Effector CD8-positive, alpha-beta T cell (primary cell): ENCODE data around the gene MRPL27.

Source experiments
- DNase-seq: peaks from one replicate; lab custom pipeline; 2025; lab: John Stamatoyannopoulos, UW

The MRPL27 gene

DNA sequence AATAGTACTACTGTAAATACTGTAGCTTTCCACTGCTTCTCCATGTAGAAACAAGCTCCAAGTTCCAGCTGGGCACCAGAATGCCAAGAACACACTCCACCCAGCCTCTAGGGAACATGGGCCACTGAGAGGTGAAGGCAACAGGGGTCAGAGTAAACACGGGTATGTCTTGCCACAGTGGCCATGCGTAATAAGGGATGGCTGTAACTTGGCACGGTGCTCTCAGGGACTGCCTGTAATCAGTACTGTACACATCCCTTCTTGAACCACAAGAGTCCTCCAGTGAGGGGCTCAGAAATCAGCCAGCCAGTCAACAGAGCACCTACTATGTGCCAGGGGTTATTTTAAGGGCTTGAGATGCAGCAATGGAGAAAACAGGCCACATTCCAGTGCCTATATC, 13.5 kb upstream of the MRPL27 start:
- no peak for DNase-seq

DNA sequence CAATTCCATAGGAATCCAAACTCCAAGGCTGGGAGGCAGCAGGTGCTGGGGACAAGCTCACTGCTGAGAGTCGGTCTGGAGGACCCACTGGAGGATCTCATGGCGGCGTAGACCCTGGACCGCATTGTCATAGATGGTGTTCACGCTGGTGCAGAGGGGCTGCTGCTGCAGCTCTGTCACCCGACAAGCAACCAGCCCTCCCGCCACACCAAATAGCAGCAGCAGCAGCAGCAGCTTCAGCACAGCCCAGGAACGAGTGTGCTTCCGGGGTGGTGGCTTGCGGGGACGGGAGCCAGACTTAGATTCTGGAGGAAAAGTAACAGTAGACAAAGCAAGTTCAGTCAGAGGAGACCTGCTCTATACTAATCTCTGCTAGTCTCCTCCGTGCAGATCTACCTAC, 9.9 kb upstream of the MRPL27 start:
- DNase-seq: no peak

DNA sequence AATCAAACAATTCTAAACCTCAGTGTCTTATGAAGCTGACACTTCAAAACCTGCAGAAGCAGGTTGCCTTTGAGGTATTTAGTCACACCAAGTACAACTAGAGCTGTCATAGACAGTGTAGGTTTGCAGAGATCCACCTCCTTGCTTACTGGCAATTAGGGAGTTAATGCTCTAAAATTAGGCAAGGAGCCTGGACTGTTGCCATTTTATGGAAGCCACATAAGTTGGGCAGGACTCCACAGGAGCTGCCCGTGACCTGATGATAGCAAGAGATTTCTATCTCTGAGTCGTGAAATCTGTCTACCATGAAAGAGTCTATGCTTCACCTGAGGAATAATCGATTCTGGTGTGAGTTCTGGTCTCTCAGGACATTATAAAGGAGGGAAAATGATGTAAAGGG, 8.9 kb upstream of the MRPL27 start:
- no peak for DNase-seq

DNA sequence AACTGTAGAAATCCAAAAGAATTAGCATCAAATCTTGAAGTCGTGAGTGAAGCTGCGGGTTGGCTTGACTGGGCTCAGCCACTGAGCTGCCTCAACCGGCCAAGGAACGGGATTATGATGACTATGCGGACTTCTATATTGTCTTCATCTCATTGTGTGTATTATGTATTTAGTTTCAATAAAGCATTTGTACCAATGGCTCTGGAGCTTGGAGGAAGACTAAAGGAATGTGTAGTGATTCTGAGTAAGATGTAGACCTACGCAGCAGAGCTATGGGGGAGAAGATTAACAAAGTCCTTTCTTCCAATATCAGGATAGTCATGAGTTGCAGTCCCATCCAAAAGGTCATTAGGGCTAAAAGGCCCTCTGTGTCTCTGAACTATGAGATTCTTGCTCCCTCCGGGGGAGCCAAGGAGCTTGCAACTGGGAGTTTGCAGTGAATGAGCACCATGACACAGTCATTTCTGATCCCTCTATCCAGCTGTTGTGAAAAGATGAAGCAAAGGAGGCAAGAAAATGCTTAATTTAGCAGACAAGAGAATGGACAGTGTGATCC, 8.4 kb upstream of the MRPL27 start:
- DNase-seq: no peak

DNA sequence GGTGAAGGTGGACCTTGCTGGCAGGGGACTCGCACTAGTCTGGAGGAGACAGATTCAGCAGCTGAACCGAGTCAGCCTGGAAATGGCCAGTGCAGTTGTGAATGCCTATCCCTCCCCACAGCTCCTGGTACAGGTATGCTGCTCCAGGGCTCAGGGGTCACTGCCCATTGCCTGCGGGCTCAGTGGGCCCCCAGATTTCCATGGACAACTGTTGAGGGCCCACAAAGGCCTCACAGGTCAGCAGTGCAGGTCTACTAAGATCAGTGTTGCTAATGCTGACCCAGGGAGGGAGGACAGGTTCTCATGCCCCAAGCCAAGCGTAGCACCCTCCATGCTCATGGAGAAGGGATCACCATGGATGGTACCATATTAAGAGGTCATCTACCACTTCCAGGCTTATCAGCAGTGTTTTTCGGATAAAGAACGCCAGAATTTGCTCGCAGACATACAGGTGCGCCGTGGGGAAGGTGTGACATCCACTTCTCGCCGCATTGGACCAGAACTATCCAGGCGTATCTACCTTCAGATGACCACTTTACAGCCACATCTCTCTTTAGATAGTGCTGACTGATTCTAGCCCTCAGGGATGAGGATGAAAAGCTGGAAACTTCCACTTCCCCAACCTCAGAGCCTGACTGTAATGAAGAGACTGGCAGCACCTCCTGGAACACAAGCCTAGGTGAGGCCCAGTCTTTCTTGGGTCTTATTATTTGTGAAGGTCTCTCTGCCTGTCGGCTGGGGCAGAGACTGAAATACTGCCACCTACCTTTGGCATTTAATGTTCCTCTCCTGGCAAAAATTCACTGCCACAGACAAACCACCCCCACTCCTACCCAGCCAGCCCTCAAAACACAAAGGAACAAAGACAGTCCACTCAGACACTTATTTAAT, 7.6 kb upstream of the MRPL27 start:
- DNase-seq: no peak

DNA sequence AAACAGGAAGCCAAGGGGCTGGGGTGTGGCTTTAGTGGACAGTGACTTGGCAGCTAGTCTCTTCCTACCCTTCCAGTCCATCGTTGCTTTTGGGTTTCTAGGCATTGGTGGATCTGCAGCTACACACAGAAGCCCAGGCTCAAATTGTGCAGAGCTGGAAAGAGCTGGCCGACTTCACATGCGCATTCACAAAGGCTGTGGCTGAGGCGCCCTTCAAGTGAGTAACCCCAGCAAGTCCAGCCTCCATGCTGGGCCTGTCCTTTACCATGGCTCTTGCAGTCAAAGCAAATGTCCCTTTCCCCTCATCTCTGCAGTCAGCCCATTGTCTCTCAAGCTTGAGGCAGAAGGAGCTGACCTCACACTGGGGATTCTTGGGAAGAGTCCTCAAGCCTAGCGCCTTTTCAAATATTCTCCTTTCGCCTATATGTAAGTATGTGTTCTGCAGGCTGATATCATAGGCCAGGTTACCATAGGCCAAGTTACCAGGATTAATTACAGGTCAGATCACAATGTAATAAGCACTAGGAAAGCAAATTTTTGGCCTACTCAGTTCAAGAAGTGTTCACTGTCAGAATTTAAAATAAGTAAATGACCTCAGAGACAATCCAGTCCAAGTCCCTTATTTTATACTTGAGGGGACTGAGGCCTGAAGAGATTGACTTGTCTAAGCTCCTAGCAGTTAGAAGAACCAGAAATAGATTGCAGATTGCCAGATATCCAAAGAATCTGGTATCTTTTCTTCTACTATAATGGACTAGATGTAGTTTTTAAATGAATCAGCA, 6.6 kb upstream of the MRPL27 start:
- no peak for DNase-seq

DNA sequence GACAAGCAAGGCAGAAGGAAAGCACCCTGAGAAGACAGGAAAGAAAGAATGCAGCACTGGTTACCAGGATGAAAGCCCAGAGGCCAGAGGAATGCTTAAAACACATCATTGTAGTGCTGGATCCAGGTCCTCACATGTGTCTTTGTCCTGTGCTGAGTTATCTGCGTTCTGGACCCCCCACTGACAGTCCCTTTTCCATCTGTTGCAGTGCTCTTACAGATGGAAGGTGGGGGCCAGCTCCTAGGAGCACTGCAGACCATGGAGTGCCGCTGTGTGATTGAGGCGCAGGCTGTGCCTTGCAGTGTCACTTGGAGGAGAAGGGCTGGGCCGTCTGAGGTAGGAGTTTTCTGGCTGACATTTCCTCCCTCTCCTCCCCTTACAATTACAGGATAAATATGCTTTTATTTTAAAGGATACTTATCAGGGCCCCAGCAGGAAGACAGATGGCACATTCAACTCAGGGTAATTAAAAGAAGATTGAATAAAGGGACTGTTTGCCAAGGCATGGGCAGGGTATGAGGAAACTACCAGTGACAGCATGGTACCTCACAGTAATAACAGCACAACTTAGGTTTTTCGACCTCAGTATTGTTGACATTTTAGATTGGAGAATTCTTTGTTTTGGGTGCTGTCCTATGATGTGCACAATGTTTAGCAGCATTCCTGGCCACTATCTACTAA, 3.0 kb upstream of the MRPL27 start:
- no peak for DNase-seq

DNA sequence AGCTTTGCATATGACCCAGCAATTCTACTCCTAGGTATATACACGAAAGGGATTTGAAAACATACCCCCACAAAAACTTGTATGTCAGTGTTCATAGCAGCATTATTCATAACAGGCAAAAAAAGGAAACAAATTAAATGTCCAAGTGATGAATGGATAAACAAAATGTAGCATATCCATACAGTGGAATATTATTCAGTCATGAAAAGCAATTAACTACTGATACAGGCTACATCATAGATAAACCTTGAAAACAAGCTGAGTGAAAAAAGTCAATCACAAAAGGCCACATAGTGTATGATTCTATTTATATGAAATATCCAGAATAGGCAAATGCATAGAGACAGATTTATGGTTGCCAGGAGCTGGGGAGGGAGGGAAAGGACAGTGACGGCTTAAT, 721 bp upstream of the MRPL27 start:
- DNase-seq: no peak

DNA sequence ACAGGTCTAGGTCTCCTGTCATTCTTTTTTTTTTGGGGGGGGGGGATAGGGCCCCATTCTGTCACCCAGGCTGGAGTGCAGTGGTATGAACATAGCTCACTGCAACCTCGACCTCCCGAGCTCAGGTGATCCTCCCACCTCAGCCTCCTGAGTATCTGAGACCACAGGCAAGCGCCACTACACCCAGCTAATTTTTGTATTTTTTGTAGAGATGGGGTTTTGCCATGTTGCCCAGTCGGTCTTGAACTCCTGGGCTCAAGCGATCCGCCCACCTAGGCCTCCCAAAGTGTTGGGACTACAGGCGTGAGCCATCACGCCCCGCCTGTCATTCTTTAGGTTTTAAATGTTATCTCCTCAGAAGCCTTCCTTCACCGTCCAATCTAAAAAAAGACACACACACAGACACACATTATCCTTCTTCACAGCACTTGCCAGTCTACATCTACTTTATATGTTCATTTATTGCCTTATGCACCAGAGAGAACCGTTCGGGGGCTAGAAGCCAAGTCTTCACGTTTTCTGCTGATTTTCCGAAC, 694 bp downstream of the MRPL27 start:
- DNase-seq: no peak

DNA sequence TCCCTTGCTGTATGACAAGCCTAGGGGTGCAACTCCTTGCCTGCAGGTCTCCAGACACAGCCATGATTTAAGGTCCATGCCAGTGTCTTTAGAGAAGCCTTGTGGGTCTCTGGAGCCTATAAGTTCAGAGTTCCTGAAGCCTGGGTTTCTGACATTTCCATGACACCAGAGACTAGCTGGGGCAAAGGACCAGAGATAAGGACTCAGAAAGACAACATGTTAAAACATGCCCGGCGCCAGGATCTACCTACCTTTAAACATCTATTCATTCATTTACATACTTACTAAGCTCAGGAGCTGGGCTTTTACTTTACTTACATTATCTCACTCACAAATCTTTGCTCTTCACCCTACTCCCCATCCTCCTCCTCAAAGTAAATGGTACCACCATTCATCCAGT, 1.5 kb downstream of the MRPL27 start:
- DNase-seq: no peak

DNA sequence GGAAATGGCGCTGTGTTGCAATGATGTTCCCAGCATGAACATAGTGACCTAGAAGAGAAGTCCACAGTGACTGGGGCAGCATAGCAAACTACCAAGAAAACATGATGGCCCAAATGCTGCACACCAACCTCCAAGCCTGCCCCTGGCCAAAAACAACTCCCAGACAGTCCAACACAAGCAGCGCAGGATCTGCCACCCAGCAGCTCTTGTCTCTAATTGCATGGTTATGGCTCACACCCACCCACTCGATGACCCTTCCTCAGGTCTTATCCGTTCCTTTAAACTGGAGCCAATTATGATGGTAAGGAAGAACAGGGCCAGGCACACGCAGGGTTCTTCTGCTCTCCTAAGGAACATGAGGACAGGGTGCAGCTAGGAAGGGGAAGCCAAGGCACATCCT, 2.9 kb downstream of the MRPL27 start:
- no peak for DNase-seq

DNA sequence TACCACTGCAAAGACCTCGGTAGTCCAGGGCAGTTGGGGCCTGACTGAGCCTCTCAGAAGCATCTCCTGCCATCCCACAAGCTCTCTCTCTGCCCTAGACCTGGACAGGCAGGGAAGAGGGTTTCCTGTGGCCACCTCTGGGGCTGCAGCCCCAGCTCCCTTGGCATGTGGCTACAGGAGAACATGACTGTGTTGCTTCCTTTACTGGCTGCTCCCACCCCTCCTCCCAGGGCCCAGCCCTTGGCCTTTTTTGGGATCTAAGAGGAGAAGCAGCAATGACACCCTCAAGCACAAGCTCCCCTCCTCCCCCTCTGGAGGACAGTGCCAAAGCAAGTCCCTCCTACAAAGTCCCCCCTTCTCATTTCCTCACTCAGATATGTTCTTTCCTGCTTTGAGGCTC, 5.6 kb downstream of the MRPL27 start:
- DNase-seq: no peak

DNA sequence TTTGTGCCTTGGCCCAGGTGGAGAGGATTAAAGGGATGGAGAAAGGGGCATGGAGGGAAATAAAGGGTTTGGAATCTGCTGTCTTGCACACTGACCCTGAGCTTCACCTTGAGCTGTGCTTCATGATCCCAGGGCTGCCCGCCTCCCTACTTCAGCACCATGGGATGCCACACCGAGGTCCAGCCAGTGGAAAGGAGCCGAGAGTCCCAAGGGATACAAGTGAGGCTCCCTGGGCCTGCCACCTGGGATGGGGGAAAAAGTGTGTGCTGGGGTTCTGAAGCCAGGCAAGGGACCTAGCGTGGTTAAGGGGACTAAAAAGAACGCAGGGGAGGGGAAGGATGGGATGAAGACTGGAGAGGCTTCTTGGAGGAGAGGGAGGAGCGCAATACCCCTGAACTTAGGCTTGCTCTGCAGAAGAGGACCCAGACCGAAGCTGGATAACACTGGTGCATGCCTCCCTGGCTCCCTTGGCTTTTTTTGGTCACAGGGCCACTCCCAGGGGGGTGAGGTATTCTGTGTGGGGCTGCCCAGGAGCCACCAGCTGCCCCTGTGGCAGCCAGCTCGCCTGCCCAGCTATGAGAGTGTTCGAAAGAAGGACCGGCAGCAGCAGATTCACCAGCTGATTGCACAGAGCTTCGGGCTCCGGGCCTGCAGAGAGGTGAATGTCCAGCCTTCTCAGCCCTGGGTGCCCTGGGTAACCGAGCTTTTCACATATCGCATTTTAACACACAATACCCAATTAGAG, 7.2 kb downstream of the MRPL27 start:
- no peak for DNase-seq

DNA sequence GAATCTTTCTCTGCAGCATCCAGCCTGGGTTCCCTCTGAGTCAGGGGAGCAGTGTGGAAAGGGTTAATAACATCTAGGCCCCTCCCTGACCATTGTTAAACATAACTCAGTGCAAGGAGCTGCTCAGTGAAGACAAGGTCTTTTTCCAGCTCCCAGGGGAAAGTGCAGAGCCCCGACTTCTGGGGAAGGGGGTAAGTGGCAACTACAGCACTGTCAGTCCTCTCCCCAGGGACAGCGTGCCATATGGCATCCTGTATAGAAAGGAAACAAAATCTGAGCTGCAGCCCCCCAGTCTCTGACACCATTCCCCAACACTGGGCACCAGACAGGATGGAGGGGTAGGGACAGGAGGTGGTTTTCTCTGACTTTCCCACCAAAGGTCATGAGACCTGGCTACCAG, 7.8 kb downstream of the MRPL27 start:
- DNase-seq: no peak

DNA sequence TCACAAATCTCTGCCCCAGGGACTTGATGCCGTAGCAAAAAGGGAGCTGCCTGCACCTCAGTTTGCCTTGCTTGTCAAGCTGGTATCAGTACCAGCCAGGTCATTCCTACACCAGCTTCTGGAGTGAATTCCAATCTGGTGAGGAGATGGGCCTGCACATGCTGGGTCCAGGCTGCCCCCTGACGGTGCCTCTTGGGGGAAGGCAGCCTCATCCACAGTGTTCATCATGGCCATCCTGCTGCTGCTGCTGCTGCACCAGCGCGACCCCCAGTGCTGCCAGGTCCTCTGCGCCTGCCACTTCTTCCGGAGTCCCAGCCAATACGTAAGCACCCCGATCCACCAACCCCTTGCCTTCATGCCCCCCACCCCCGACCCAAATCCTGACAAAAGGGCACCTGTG, 8.3 kb downstream of the MRPL27 start:
- DNase-seq: no peak

DNA sequence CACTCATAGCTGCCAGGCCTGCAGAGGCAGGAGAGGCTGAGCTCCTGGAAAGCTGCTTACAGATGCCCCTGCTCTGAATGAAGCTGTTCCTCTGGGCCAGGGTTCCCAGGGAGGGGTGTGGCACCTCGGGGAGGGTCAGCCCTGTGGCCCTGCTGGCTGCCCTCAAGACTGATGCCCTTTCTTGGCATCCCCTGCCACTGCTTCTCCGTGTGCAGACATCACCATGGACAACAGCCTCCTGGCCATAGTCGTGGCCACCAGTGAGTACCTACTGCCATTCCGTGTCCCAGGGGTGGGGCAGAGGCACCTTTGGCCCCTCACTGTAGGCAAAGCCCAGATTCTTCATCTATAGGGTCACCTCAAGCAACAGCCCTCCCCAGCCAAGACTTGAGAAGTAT, 8.9 kb downstream of the MRPL27 start:
- DNase-seq: no peak

DNA sequence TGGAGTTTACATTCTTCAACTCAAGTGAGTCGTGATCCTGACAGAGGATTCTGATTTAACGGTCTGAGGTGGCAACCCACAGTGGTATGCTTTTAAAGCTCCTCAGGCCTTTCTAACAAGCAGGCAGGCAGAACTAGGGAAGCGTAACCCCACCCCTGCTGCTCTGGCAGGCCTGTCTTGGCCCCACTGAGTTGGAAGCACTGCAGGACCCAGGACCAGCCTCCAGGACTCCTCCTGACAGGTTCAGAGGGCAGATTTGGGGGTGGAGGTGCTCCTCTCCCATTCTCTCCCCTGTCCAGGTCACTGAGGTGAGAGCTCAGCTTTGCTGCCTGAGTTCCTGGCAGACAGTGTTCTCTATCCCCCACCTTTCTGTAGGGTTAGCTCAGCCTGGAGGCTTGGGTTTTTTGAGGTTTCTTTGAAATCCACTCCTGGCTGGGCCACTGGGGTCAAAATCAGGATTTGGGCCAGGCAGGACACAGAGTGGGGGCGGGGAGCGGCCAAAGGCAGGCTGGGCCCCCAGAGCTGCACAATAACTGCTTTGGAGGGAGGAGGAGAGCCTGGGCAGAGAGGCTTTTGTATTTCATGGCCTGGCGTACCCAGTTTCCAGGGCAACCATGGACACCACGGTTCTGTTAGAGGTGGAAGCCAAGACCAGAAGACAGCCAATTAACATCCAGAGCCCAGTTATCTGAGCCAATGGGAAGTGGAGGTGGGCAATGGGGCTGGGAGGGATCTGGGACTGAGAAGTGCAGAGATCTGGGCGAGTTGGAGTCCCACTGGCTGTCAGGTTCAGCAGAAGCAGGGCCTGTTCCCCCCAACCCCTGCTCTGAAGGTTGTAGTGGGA, 9.5 kb downstream of the MRPL27 start:
- DNase-seq: no peak

DNA sequence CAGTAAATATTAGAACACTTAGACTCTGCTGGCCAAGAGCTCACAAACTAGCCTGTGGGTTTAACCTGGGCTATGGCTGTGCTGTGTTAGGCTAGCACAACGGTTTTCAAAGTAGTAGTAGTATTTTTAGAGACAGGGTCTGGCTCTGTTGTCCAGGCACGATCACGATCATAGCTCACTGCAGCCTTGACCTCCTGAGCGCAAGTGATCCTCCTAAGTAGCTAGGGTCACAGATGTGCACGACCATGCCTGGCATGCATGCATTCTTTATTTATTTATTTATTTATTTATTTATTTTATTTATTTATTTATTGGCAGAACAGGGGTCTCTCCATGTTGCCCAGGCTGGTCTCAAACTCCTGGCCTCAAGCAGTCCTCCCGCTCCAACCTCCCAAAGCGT, 10.3 kb downstream of the MRPL27 start:
- DNase-seq: no peak

DNA sequence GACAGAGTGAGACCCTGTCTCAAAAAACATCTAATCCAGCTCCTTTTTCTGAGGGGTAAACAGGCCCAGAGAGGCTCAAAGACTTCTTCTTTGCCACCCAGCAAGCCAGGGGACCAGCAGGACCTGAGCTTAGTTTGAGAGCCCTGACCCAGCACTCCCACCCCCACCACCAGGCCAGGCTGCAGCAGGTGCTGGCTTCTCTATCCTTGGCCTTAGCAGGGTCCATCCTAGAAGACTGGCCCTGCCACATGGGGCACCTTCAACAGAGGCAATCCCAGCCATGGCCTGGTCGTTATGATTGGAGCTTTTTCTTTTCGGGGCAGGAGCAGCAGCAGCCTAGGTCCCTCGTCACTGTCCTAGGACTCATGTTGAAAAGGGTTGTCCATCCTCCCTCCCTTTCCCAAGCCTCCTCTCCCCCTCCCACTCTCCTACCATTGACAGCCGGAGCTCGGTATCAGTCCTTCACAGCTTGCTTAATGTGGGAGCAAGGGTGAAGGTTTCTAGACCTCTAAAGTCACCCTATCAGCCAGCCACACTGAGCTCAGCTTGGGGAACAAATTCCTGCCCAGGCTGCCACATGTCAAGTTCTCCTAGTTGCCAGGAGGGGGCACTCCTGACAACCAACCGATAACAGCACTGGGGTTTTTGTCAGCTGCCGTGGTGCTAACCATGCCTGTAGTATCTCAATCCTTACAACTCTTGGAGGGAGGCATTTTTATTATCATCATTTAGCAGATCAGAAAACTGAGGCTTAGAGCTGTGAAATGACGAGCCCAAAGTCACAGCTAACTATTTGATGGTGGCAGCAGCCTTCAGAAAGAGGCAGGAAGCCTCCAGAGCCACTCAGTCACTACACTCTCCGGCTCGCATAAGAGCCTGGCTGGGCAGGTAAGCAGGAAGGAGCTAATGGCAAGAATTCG, 11.2 kb downstream of the MRPL27 start:
- peak; percentile 29 for DNase-seq
